ENCODE data around the gene GLYATL2. TPM values are rescaled to one million over a fixed set of nuclear protein-coding genes. Genes with fewer than 3 reads are reported as not detected.

GLYATL2 gene
- total and polyA plus RNA-seq, 2 donors (not counting 1 experiment from before 2014, with no cell fraction given), result not detected

- peaks cover 5% of the 10 kb centered on the region for H3K4me1 Mint-ChIP-seq
- intact Hi-C loops (cut with micrococcal nuclease), result no loop called here
Measured at GRCh38 chr11:58845386-58845785, 882 bp upstream of the GLYATL2 start.

More at GRCh38 chr11:58845386-58845785, 882 bp upstream of the GLYATL2 start:
- POLR2A ChIA-PET, result no interaction called here
- Histone ChIP-seq H3K4me1 (ENCODE audit: control insufficient read depth in 2 of 2, insufficient read depth in 2 of 2, low read length in 2 of 2) (peaks cover 10 to 13% of the 10 kb centered on the region in 2 donors), H3K4me3 (ENCODE audit: control extremely low read depth in 1 of 5, extremely low read depth in 1 of 5, insufficient read depth in 1 of 5, low read depth in 2 of 5, low read length in 4 of 5) (no peak overlapping the region), H4K20me1 (ENCODE audit: control insufficient read depth, insufficient read depth, low read length, poor library complexity, severe bottlenecking) (no peaks in the 10 kb centered on the region), H3K79me2 (ENCODE audit: control insufficient read depth, insufficient read depth, low read length) (no peaks in the 10 kb centered on the region), H2AFZ (ENCODE audit: insufficient read depth, low read depth, low read length, poor library complexity, severe bottlenecking) (no peak overlapping the region), H3K4me2 (replicated peaks; ENCODE audit: low read depth, low read length, poor library complexity, severe bottlenecking) (peak overlapping the region; percentile 25), H3K27ac (ENCODE audit: low read length in 2 of 2) (no peak overlapping the region), H3K9ac (ENCODE audit: low read length) (no peak overlapping the region), H3K27me3 (replicated peaks in 1 of 4; ENCODE audit: control extremely low read depth in 1 of 4, control insufficient read depth in 3 of 4, insufficient read depth in 4 of 4, low read length in 3 of 4) (no peaks in the 10 kb centered on the region), H3K36me3 (replicated peaks in 1 of 2; ENCODE audit: control extremely low read depth in 1 of 2, control insufficient read depth in 1 of 2, extremely low read depth in 1 of 2, insufficient read depth in 2 of 2, low read length in 1 of 2) (no peaks in the 10 kb centered on the region), H3K9me3 (ENCODE audit: control extremely low read depth in 1 of 3, control insufficient read depth in 2 of 3, insufficient read depth in 1 of 3, low read length in 2 of 3) (no peaks in the 10 kb centered on the region)
- DNase-seq (no peak), ATAC-seq (ENCODE audit: low read depth) (no peak)
- Mint-ChIP-seq H3K27me3 (peaks cover 18% of the 10 kb centered on the region), H3K4me3 (no peak overlapping the region), H3K27ac (no peak overlapping the region), H3K9me3 (ENCODE audit: insufficient read depth) (no peaks in the 10 kb centered on the region)
- CTCF ChIA-PET, result interaction anchor here (0.5 kb wide), 1 partner anchor 771 kb away, joined by 3 read pairs; the partner anchor contains the start of gene OSBP
- TF ChIP-seq CTCF (IDR thresholded peaks at IDR 0.05) (no peak), EZH2 (IDR thresholded peaks at IDR 0.05; ENCODE audit: borderline replicate concordance, insufficient read depth, low read depth, low read length, poor library complexity, severe bottlenecking) (no peak)
- WGBS (ENCODE audit: insufficient coverage), result no CpG with 5 or more reads among the region's 3 CpGs
